A549 treated with Hydrocortisone at 1 μM for 4 hours (cell line): ENCODE measurements around the gene KDM4E. TPM values are rescaled to one million over a fixed set of nuclear protein-coding genes. Genes with fewer than 3 reads are reported as not detected.

Experiments used
- total RNA-seq: library from RNA; stranded (reverse); fragments of 200-300 nt; extraction: Qiagen RNA extraction; gene quantifications from 5 replicates; pipeline ENCODE4 v1.2.3, GENCODE V29; 2022

Gene KDM4E
- total RNA-seq, result not detected in 5 replicates

DNA sequence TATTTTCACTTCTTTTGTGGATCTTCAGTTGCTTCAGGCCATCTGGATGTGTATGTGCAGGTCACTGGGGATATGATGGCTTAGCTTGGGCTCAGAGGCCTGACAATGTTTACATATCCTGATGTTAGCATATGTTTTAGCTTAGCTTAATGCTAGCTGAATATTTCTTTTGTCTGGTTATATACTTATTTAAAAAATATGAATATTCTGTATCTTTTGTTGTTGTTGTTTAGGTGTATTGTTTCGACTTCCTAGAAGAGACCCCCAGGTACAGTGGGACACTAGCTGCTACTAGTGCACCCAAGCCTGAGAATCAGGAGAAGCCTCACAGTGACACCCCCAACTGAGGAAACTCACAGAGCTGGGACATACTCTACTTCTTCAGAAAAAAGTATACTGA is at the start of gene KDM4E:
Gene KDM4E (plus strand): TSS at position 301 of the 400 bp plus-strand sequence. CDS start 300 bp downstream, outside the sequence.

DNA sequence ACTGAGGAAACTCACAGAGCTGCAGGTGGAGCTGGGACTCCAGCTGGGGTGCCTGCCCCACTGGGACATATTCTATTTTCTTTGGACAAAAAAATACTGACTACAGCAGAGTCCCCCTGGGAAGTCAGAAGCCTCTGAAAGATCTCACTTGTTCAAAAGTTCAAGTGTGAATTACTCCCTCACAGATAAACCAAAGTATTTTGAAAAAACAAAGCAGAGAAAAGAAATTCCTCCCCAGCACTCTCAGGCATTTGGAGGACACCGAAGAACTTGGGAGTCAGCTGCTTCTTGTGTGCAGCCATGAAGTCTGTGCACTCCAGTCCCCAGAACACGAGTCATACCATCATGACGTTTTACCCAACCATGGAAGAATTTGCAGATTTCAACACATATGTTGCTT is 24.1 kb downstream of the KDM4E start, which contains the start of gene KDM4F:
Gene KDM4F (plus strand): TSS at position 301 of the 400 bp plus-strand sequence.

DNA sequence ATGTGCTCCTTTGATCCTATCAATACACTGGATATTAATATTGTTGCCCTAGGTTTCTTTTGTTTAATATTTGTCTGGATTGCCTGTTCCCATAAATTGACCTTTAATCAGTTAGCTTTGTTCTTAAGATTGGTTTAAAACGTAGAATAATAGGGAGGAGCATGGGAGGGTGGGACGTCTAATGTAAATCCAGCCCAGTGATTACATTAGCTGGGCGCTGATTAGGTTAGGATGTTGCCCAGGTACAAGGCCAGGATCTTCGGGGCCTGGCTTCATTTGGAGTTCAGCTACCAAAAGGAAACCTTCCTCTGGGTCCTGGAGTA is 41.6 kb downstream of the KDM4E start, which contains the start of gene SRSF8:
Gene SRSF8 (plus strand): TSS at position 204 of the 323 bp plus-strand sequence. CDS start 308 bp downstream, outside the sequence.

Other genes with a start within 250 kb of the KDM4E start
- gene CWC15, start 51.7 kb upstream of the KDM4E start, total RNA-seq, result 30.2 to 32.2 TPM (median 30.4 TPM) in 5 replicates
- gene KDM4D, start 51.5 kb upstream of the KDM4E start, total RNA-seq, result 0.24 to 0.63 TPM (median 0.32 TPM) in 5 replicates
- not detected in 5 replicates for gene KDM4F, start 24.2 kb downstream of the KDM4E start, total RNA-seq
- 15.0 to 22.0 TPM (median 18.3 TPM) in 5 replicates for gene SRSF8, start 41.7 kb downstream of the KDM4E start, total RNA-seq
- 13.1 to 19.3 TPM (median 15.2 TPM) in 5 replicates for gene ENDOD1, start 64.6 kb downstream of the KDM4E start, total RNA-seq
- 0.07 to 0.13 TPM (median 0.12 TPM) in 5 replicates for gene SESN3, start 205.9 kb downstream of the KDM4E start, total RNA-seq